ENCODE measurements around the gene GRB14. TPM values are rescaled to one million over a fixed set of nuclear protein-coding genes. Genes with fewer than 3 reads are reported as not detected.
"Not testable (repeated sequence)": the region's sequence is repeated elsewhere in the genome, so short reads cannot be mapped to it uniquely, and the experiment has no call there.

Gene GRB14
- total and polyA plus RNA-seq, 10 donors: 0.28 to 6.7 (median 2.5) TPM

DNA sequence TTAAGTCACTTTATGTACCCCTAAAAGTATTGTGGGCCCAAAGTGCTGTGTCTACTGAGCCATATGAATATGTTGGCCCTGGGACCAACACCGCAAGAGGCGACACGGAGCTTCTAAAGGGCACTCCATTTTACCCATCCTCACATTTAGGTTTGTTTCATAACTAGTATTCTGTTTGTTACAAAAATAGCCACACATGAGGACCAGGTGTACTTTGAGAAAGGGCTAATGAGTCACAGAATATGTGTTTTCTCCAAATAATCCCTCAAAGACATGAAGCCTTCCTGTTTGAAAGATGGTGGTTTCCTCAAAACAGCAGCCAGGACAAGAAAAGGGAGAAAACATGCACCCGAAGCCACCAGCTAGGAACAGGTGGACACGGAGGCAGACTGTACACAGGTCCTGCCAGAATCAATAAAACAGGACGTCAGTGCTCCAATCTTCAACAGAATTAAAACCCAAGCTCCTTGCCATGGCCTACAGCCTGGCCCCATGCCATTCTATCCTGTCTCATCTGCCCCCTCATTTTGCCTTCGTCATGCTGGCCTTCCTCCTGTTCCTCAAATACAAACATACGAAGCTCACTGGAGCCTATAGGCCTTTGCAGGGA lies 21.8 kb upstream of the GRB14 start:
- intact Hi-C loops (cut with DNase I; ENCODE audit: low total_unique reads): no loop called here

DNA sequence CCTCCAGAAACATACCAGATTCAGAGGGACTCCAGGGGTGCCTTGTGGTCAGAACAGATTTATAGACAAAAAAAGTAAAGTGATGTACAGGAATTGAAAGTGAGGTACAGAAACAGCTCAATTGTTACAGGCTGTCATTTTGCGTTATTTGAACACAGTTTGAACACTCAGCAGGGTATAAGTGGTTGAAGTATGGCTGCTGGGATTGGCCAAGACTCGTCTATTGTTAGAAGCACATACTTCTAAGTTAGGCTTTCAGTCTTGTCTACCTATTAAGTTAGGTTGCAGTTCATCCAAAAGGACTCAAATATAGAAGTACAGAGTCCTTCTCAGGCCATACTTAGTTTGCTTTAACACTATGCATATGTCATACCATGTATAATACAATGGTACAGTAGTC lies 21.0 kb upstream of the GRB14 start:
- Histone ChIP-seq H3K9me3 (peaks cover 0 to 18% (median 6%) of the 10 kb centered on the region in 8 donors), H3K27ac (no peak overlapping the region), H3K36me3 (no peaks in the 10 kb centered on the region), H3K4me1 (no peaks in the 10 kb centered on the region), H3K4me3 (no peak overlapping the region), H3K27me3 (replicated peaks in 1 of 7) (no peaks in the 10 kb centered on the region)
- intact Hi-C loops (cut with DNase I; ENCODE audit: low total_unique reads): no loop called here
- 84 to 90% (median 85%) methylated on average over 2 of the region's 2 CpGs for WGBS, 5 donors
- no peak for TF ChIP-seq POLR2A (IDR thresholded peaks at IDR 0.05)
- TF ChIP-seq POLR2AphosphoS5 (IDR thresholded peaks at IDR 0.05): no peak
- TF ChIP-seq, protein P1, sequence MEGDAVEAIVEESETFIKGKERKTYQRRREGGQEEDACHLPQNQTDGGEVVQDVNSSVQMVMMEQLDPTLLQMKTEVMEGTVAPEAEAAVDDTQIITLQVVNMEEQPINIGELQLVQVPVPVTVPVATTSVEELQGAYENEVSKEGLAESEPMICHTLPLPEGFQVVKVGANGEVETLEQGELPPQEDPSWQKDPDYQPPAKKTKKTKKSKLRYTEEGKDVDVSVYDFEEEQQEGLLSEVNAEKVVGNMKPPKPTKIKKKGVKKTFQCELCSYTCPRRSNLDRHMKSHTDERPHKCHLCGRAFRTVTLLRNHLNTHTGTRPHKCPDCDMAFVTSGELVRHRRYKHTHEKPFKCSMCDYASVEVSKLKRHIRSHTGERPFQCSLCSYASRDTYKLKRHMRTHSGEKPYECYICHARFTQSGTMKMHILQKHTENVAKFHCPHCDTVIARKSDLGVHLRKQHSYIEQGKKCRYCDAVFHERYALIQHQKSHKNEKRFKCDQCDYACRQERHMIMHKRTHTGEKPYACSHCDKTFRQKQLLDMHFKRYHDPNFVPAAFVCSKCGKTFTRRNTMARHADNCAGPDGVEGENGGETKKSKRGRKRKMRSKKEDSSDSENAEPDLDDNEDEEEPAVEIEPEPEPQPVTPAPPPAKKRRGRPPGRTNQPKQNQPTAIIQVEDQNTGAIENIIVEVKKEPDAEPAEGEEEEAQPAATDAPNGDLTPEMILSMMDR (IDR thresholded peaks at IDR 0.05 in 8 of 11, conservative IDR thresholded peaks at IDR 0.05 in 3 of 11): no peak
- no peak for DNase-seq

More for the DNA sequence above, 21.8 kb upstream of the GRB14 start:
- no peaks in the 10 kb centered on the region for H3K36me3 ChIP-seq
- WGBS, 5 donors: 82 to 95% (median 91%) methylated on average over 8 of the region's 8 CpGs
- H3K27me3 ChIP-seq (replicated peaks in 1 of 7): no peaks in the 10 kb centered on the region
- H3K4me1 ChIP-seq: no peaks in the 10 kb centered on the region
- H3K27ac ChIP-seq: no peak overlapping the region
- TF ChIP-seq POLR2AphosphoS5 (IDR thresholded peaks at IDR 0.05) (no peak), POLR2A (IDR thresholded peaks at IDR 0.05) (no peak)
- TF ChIP-seq, protein P1 (IDR thresholded peaks at IDR 0.05 in 8 of 11, conservative IDR thresholded peaks at IDR 0.05 in 3 of 11): no peak
- no peak overlapping the region for H3K4me3 ChIP-seq
- no peak for DNase-seq
- H3K9me3 ChIP-seq: peaks cover 0 to 25% (median 14%) of the 10 kb centered on the region in 8 donors

DNA sequence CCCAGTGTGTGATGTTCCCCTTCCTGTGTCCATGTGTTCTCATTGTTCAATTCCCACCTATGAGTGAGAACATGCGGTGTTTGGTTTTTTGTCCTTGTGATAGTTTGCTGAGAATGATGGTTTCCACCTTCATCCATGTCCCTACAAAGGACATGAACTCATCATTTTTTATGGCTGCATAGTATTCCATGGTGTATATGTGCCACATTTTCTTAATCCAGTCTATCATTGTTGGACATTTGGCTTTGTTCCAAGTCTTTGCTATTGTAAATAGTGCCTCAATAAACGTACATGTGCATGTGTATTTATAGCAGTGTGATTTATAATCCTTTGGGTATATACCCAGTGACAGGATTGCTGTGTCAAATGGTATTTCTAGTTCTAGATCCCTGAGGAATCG lies 7.0 kb upstream of the GRB14 start:
- WGBS, 5 donors: 72 to 88% (median 86%) methylated on average over 2 to 3 of the region's 3 CpGs
- H3K9me3 ChIP-seq; H3K27ac ChIP-seq; H3K36me3 ChIP-seq; H3K4me1 ChIP-seq; DNase-seq; H3K27me3 ChIP-seq (replicated peaks in 1 of 7); intact Hi-C loops (cut with DNase I; ENCODE audit: low total_unique reads); H3K4me3 ChIP-seq: not testable (repeated sequence)

DNA sequence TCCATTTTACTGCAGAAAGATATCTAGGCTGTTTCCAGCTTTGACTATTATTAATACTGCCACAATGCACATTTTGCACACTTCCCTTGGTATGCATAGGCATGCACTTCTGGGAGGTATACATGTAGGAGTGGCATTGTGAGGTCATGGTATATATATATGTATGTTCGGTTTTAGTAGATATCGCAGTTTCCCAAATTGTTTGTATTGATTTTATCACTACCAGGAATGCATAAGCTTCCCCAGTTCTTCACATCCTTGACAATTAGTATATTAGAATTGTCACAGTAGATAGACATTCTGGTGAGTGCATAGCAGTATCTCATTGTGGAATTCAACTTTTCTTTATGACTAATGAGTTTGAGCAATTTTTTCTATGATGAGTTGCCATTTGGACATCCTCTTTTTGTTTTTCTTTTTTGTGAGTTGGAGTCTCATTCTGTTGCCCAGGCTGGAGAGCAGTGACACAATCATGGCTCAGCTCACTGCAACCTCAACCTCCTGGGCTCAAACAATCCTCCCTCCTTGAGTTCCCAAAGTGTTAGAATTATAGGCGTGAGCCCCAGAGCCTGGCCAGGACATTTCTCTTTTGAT lies 4.2 kb upstream of the GRB14 start:
- Histone ChIP-seq H3K4me3 (no peak overlapping the region), H3K27ac (no peak overlapping the region), H3K36me3 (no peaks in the 10 kb centered on the region), H3K27me3 (replicated peaks in 1 of 7) (peaks cover 0 to 25% (median 12%) of the 10 kb centered on the region in 7 donors), H3K4me1 (peaks cover 0 to 13% (median 8%) of the 10 kb centered on the region in 6 donors), H3K9me3 (peaks cover 0 to 8% (median 0%) of the 10 kb centered on the region in 8 donors)
- intact Hi-C loops (cut with DNase I; ENCODE audit: low total_unique reads): no loop called here
- DNase-seq: no peak
- WGBS, 5 donors: 85 to 99% (median 96%) methylated on average over 3 of the region's 3 CpGs
- TF ChIP-seq POLR2A (IDR thresholded peaks at IDR 0.05) (no peak), POLR2AphosphoS5 (IDR thresholded peaks at IDR 0.05) (no peak)
- TF ChIP-seq, protein P1 (IDR thresholded peaks at IDR 0.05 in 8 of 11, conservative IDR thresholded peaks at IDR 0.05 in 3 of 11): no peak

All from spleen (tissue), 11 donors.